Epithelial cell of proximal tubule (primary cell): Measurements from ENCODE around the gene TRPM1. TPM values are rescaled to one million over a fixed set of nuclear protein-coding genes. Genes with fewer than 3 reads are reported as not detected.

Experiments
- DNase-seq: peaks from one replicate; pipeline ENCODE4 v3.0.0-alpha.2; 2011; ENCODE audit warnings: low read depth
- H3K4me3 ChIP-seq: 2 replicates; pipeline ENCODE4 v1.5.1; 2011; ENCODE audit warnings: low read depth, mild to moderate bottlenecking, low read length
- CTCF ChIP-seq: conservative IDR thresholded peaks from 2 replicates; pipeline ENCODE4 v1.5.1; 2012; ENCODE audit warnings: low read depth, mild to moderate bottlenecking, low read length
- total RNA-seq: library from RNA; depleted of rRNA; stranded (reverse); fragments of >200 nt; gene quantifications from 2 replicates; pipeline ENCODE4 v1.2.3, GENCODE V29; 2015

TRPM1 gene
- total RNA-seq, 1 donor from 2014 or later = not detected

- TF ChIP-seq CTCF = no peak
- H3K4me3 ChIP-seq = no peak overlapping the region
- no peak for DNase-seq
Measured at GRCh38 chr15:30969724-30970123, 131.8 kb downstream of the TRPM1 start.

GRCh38 chr15:30963681-30964080 is 137.8 kb downstream of the TRPM1 start:
- no peak overlapping the region for H3K4me3 ChIP-seq
- DNase-seq = no peak
- TF ChIP-seq CTCF = no peak

GRCh38 chr15:30962659-30963058 is 138.9 kb downstream of the TRPM1 start:
- TF ChIP-seq CTCF = no peak
- no peak for DNase-seq
- H3K4me3 ChIP-seq = no peak overlapping the region

- no peak for DNase-seq
- no peak overlapping the region for H3K4me3 ChIP-seq
- no peak for TF ChIP-seq CTCF
Measured at GRCh38 chr15:30962079-30962478, 139.4 kb downstream of the TRPM1 start.

GRCh38 chr15:30958219-30958618 is 143.3 kb downstream of the TRPM1 start:
- H3K4me3 ChIP-seq = no peak overlapping the region
- TF ChIP-seq CTCF = no peak
- DNase-seq = no peak

- no peak overlapping the region for H3K4me3 ChIP-seq
- TF ChIP-seq CTCF = no peak
- DNase-seq = no peak
Measured at GRCh38 chr15:30956216-30957124, 145.1 kb downstream of the TRPM1 start.

GRCh38 chr15:30954674-30955073 is 146.9 kb downstream of the TRPM1 start:
- DNase-seq = no peak
- TF ChIP-seq CTCF = no peak
- no peak overlapping the region for H3K4me3 ChIP-seq
